GF-D8 (cell line): ENCODE data around the gene SLC4A5.
A peak's percentile ranks its signal among the peaks of the same experiment; 100 is the strongest.
"Not testable (repeated sequence)": the region's sequence is repeated elsewhere in the genome, so short reads cannot be mapped to it uniquely, and the experiment has no call there.

Experiments
- DNase-seq: peaks from one replicate; lab custom pipeline; 2025; lab: John Stamatoyannopoulos, UW

The SLC4A5 gene

DNA sequence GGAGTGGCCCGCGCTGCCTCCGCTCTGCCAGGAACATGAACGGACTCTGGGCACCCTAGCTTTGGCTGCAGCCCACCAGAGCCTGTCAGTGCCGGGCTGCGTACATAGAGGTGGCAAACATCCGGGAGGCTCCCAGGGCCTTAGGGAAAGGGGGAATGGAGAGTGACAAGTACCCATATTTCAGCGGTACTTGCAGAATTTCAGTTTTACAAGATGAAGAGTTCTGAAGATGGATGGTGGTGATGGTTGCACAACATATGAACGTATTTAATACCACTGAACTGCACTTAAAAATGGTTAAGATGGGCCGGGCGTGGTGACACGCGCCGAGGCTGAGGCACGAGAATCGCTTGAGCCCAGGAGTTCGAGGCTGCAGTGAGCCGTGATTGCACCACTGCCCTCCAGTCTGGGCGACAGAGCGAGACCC lies 143.9 kb downstream of the SLC4A5 start:
- DNase-seq, result no peak

DNA sequence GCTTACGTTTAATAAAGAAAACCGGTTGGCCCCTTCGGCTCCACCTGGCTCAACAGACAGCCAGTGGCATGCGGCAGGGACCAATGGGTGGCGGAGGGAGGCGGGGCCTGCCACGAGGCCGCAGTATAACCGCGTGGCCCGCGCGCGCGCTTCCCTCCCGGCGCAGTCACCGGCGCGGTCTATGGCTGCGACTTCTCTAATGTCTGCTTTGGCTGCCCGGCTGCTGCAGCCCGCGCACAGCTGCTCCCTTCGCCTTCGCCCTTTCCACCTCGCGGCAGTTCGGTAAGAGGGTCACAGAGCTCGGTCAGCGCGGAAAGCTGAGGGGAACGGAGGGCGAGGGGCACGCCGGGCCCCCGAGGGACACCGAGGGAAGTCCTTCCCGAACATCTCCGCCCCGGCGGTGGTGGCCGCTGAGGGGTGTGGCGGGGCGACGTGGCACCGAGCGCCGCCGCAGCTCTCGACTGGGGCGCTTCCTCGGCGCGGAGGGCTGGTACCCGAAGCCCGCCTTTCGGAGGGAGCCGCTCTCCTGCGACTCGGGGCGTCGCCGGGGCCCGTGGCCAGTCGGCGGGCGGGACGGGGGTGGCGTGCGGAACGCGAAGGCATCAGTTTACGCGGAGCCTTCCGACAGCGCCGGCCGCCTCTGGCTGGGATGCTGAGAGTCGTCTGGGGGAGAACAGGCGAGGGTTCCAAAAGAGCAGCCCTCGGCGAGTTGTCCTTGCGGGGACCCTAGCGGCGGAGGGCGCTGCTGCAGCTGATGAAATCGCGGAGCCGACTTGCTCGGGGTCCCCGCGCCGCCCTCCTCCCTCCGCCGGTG lies 144.5 kb downstream of the SLC4A5 start, which contains the start of gene MTHFD2:
MTHFD2 (plus strand) TSS at position 155 of the 814 bp plus-strand sequence; CDS start at position 182, 27 bp downstream.
- DNase-seq, result peak; percentile 70

GRCh38 chr2:74198023-74198460 lies 145.2 kb downstream of the SLC4A5 start:
- peak; percentile 98 for DNase-seq

- DNase-seq, result no peak
Observed at GRCh38 chr2:74197049-74197448, 146.2 kb downstream of the SLC4A5 start.

- DNase-seq, result no peak
Observed at GRCh38 chr2:74194799-74195198, 148.4 kb downstream of the SLC4A5 start.

DNA sequence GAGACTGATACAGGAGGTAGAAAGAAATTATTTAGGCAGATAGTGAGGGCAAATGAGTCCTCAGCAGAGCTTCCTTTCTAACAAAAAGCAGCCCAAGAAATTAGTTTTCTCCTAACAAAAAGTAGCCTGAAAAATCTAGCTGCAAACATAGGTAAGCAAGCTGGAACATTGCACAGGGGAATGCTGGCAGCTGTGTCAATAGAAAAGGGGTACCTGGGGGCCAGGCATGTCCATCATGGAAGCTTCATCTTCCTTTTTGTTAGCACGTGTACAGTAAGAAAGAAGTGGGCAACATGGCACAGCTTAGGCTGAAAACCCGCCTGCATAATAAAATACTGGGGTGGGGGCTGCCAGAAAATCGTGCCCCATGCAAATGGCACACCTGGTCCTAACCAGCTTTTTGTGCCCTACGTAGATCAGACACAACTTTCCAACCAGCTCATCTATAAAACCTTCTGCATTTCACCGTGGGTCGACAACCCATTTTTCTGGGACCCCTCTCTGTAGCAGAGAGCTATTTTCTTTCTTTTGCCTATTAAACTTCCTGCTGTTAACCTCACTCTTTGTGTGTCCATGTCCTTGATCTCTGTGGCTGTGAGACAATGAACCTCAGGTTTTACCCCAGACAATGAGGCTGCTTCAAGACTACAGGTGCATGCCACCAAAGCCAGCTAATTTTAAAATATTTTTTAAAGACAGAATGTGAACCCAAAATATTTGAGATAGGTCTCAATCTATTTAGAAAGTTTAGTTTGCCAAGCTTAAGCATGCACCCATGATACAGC lies 151.4 kb downstream of the SLC4A5 start:
- DNase-seq, result no peak

- DNase-seq, result no peak
Observed at GRCh38 chr2:74188696-74189095, 154.5 kb downstream of the SLC4A5 start.

GRCh38 chr2:74188018-74188601 lies 155.1 kb downstream of the SLC4A5 start:
- DNase-seq, result no peak

DNA sequence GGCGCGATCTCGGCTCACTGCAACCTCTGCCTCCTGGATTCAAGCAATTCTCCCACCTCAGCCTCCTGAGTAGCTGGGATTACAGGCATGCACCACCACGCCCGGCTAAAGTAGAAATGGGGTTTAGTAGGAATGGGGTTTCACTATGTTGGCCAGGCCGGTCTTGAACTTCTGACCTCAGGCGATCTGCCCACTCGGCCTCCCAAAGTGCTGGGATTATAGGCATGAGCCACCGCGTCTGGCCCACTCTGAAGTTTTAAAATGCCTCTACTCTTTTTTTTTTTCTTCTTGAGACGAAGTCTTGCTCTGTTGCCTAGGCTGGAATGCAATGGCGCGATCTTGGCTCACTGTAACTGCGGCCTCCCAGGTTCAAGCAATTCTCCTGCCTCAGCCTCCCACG lies 156.5 kb downstream of the SLC4A5 start:
- DNase-seq, result not testable (repeated sequence)

DNA sequence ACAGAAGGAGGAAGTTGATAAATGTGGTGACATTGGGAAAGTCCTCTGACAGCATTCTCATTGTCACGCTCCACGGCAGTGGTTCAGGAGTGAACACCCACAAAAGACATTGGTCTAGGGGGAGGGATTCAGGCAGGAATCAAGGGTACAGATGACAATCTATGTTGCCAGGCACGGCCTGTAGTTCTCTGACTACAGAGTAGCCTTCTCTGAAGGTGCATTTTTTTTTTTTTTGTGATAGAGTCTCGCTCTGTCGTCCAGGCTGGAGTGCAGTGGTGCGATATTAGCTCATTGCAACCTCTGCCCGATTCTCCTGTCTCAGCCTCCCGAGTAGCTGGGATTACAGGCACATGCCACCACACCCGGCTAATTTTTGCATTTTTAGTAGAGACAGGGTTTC lies 157.2 kb downstream of the SLC4A5 start:
- peak; percentile 99 for DNase-seq

DNA sequence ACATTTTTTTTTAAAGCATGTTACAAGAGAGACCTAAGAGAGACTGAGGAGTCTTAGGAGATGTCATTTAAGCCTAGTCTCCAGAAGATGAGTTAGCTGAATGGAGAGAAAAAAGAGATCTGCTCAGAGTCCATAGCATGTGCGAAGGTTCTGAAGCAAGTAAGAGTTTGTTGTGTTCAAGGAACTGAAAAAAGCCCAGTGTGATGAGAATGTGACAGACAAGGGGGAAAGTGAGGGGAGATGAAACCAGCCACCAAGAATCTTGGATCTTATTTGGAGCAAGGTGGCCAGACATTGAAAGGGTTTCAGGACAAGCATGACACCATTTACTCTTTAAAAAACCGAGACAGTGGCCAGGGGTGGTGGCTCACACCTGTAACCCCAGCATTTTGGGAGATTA lies 159.3 kb downstream of the SLC4A5 start:
- DNase-seq, result no peak

- peak; percentile 95 for DNase-seq
Observed at GRCh38 chr2:74181739-74182138, 161.5 kb downstream of the SLC4A5 start.

- no peak for DNase-seq
Observed at GRCh38 chr2:74179063-74179865, 164.0 kb downstream of the SLC4A5 start.

- peak; percentile 95 for DNase-seq
Observed at GRCh38 chr2:74178211-74179062, 164.8 kb downstream of the SLC4A5 start, which contains the start of gene MOB1A. TSS of gene MOB1A (minus strand) at chr2:74178879. CDS start at chr2:74178674, 205 bp downstream.

DNA sequence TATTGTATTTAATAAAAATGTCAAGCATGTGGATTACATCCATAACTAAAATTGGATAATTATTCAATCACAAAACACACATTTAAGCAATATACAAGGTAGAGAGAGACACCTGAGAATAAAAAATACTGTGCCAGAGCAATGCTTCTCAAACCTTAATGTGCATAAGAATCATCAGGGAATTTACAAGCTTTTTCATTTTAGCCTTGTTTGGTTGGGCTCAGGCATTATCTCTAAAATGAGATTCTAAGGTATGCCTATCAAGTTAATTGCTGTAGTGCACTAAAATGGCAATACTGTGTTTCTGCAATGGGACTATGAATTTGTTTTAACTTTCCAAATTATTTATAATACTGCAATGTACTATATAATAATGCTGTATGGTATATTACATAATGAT lies 165.5 kb downstream of the SLC4A5 start:
- DNase-seq, result no peak

DNA sequence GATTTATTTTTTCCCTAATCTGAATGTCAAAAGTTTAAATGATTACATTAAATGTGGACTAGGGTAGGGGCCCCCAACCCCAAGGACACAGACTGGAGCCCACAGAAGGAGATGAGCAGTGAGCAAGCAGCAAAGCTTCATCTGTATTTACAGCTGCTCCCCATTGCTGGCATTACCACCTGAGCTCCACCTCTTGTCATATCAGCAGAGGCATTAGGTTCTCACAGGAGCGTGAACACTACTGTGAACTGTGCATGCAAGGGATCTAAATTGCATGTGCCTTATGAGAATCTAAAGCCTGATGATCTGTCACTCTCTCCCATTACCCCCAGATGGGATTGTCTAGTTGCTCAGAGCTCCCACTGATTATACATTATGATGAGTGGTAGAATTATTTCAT lies 168.3 kb downstream of the SLC4A5 start:
- DNase-seq, result no peak

DNA sequence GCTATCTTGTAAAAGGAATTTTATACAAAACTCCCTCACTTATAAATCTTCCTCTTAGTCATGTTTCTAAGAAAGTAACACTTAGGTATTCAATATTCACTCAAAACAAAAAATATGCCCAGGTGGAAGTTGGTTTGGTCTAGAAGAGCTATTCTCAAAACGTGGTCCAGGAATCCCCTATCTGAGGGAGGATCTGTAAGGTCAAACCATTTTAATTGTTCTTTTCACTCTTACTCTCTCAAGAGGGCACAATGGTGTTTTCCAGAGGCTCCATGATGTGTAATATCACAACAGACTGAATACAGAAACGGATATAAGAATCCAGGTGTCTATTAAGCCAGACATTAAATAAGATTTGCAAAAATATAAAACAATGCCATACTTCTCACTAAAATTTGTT lies 174.5 kb downstream of the SLC4A5 start:
- DNase-seq, result no peak
